ENCODE measurements around the gene GRAMD2A. TPM values are rescaled to one million over a fixed set of nuclear protein-coding genes. Genes with fewer than 3 reads are reported as not detected.

GRAMD2A gene
- total RNA-seq, 4 donors from 2014 or later = 0.41 to 1.4 TPM; not detected in 2

- H3K36me3 ChIP-seq = peaks cover 0 to 39% (median 13%) of the 10 kb centered on the region in 4 donors
These were observed 1.6 kb upstream of the GRAMD2A start for GRCh38 chr15:72199205-72199515.

GRCh38 chr15:72198356-72199204, 993 bp upstream of the GRAMD2A start:
- H3K27ac ChIP-seq = no peak overlapping the region
- no peak for DNase-seq
- intact Hi-C loops (cut with DNase I; ENCODE audit: low total_unique reads) (no loop called here), in situ Hi-C loops (cut with MboI; ENCODE audit: low pct_ligation_motif_present in 1 of 4, low pct_unique_long_range_greater_than_20kb in 1 of 4, low sequenced_read_pairs in 3 of 4) (no loop called here)
- H3K4me1 ChIP-seq = peaks cover 0 to 17% (median 5%) of the 10 kb centered on the region in 4 donors
- no peak overlapping the region for H3K4me3 ChIP-seq
- no peaks in the 10 kb centered on the region for H3K9me3 ChIP-seq
- peaks cover 0 to 39% (median 10%) of the 10 kb centered on the region in 4 donors for H3K36me3 ChIP-seq
- WGBS, 2 donors (ENCODE audit: low coverage in 1 of 2) = 77% methylated on average over 10 of the region's 11 CpGs; no CpG with 5 or more reads in 1 of the 2 donors
- peaks cover 31% of the 10 kb centered on the region for H3K27me3 ChIP-seq
- TF ChIP-seq POLR2A (IDR thresholded peaks at IDR 0.05) = no peak
- TF ChIP-seq POLR2AphosphoS5 (IDR thresholded peaks at IDR 0.05) = no peak
- no peak for TF ChIP-seq CTCF (IDR thresholded peaks at IDR 0.05)
- no peak for TF ChIP-seq EP300 (IDR thresholded peaks at IDR 0.05; ENCODE audit: low read depth)

More at GRCh38 chr15:72199205-72199515, 1.6 kb upstream of the GRAMD2A start:
- Histone ChIP-seq H3K27me3 (peaks cover 31% of the 10 kb centered on the region), H3K4me3 (no peak overlapping the region), H3K9me3 (no peaks in the 10 kb centered on the region), H3K4me1 (peaks cover 0 to 19% (median 5%) of the 10 kb centered on the region in 4 donors), H3K27ac (no peak overlapping the region)
- in situ Hi-C loops (cut with MboI; ENCODE audit: low pct_ligation_motif_present in 1 of 4, low pct_unique_long_range_greater_than_20kb in 1 of 4, low sequenced_read_pairs in 3 of 4) = no loop called here
- TF ChIP-seq CTCF (IDR thresholded peaks at IDR 0.05) (no peak), POLR2A (IDR thresholded peaks at IDR 0.05) (no peak), POLR2AphosphoS5 (IDR thresholded peaks at IDR 0.05) (no peak), EP300 (IDR thresholded peaks at IDR 0.05; ENCODE audit: low read depth) (no peak)
- no peak for DNase-seq
- WGBS, 2 donors (ENCODE audit: low coverage in 1 of 2) = 73% methylated on average over 2 of the region's 2 CpGs; no CpG with 5 or more reads in 1 of the 2 donors
- intact Hi-C loops (cut with DNase I; ENCODE audit: low total_unique reads) = no loop called here

- intact Hi-C loops (cut with DNase I; ENCODE audit: low total_unique reads) (no loop called here), in situ Hi-C loops (cut with MboI; ENCODE audit: low pct_ligation_motif_present in 1 of 4, low pct_unique_long_range_greater_than_20kb in 1 of 4, low sequenced_read_pairs in 3 of 4) (no loop called here)
- Histone ChIP-seq H3K27ac (no peak overlapping the region), H3K9me3 (no peaks in the 10 kb centered on the region), H3K4me1 (peaks cover 0 to 12% (median 5%) of the 10 kb centered on the region in 4 donors), H3K27me3 (peaks cover 35% of the 10 kb centered on the region), H3K36me3 (peaks cover 0 to 25% (median 8%) of the 10 kb centered on the region in 4 donors), H3K4me3 (peak overlapping the region; percentile 16 to 50 (median 38))
- 22% methylated on average over 33 of the region's 35 CpGs; no CpG with 5 or more reads in 1 of the 2 donors for WGBS, 2 donors (ENCODE audit: low coverage in 1 of 2)
- no peak for TF ChIP-seq EP300 (IDR thresholded peaks at IDR 0.05; ENCODE audit: low read depth)
- TF ChIP-seq POLR2AphosphoS5 (IDR thresholded peaks at IDR 0.05) = no peak
- no peak for DNase-seq
These were observed 537 bp downstream of the GRAMD2A start for GRCh38 chr15:72197041-72197459.

GRCh38 chr15:72196409-72197040, 1.1 kb downstream of the GRAMD2A start:
- Histone ChIP-seq H3K9me3 (no peaks in the 10 kb centered on the region), H3K27ac (no peak overlapping the region), H3K27me3 (peaks cover 35% of the 10 kb centered on the region), H3K4me3 (no peak overlapping the region), H3K4me1 (peaks cover 0 to 12% (median 5%) of the 10 kb centered on the region in 4 donors), H3K36me3 (peaks cover 0 to 20% (median 5%) of the 10 kb centered on the region in 4 donors)
- 67 to 86% methylated on average over 1 to 13 of the region's 13 CpGs for WGBS, 2 donors (ENCODE audit: low coverage in 1 of 2)
- TF ChIP-seq CTCF (IDR thresholded peaks at IDR 0.05) = no peak
- TF ChIP-seq POLR2AphosphoS5 (IDR thresholded peaks at IDR 0.05) = no peak
- TF ChIP-seq EP300 (IDR thresholded peaks at IDR 0.05; ENCODE audit: low read depth) = no peak
- TF ChIP-seq POLR2A (IDR thresholded peaks at IDR 0.05) = no peak
- intact Hi-C loops (cut with DNase I; ENCODE audit: low total_unique reads) (no loop called here), in situ Hi-C loops (cut with MboI; ENCODE audit: low pct_ligation_motif_present in 1 of 4, low pct_unique_long_range_greater_than_20kb in 1 of 4, low sequenced_read_pairs in 3 of 4) (no loop called here)
- no peak for DNase-seq

All from transverse colon (tissue), 4 donors.